BJ (cell line): ENCODE results near the gene TLE1. TPM values are rescaled to one million over a fixed set of nuclear protein-coding genes. Genes with fewer than 3 reads are reported as not detected.

ENCODE experiments used
- CTCF ChIA-PET: fragments of 350-600 bp; formaldehyde crosslinking; extraction: SDS; loops from one replicate; lab custom pipeline; 2021; ENCODE audit warnings: antibody characterized with exemption, inconsistent platforms; lab: Yijun Ruan, JAX
- POLR2A ChIA-PET: fragments of 300-600 bp; sonication (Branson Sonifier 250); formaldehyde crosslinking; extraction: SDS; loops from one replicate; lab custom pipeline; 2021; ENCODE audit warnings: antibody characterized with exemption; lab: Charles Lee
- DNase-seq: peaks from one replicate; pipeline ENCODE4 v3.0.0-alpha.2; 2011; ENCODE audit warnings: low read depth
- H3K27me3 ChIP-seq: 2 replicates; pipeline ENCODE4 v1.6.0; 2011; ENCODE audit warnings: low read length; ENCODE audit not compliant: control insufficient read depth, insufficient read depth
- H3K36me3 ChIP-seq: 2 replicates; pipeline ENCODE4 v1.5.1; 2011; ENCODE audit warnings: low read length; ENCODE audit not compliant: control insufficient read depth, insufficient read depth
- H3K4me3 ChIP-seq: 2 replicates; pipeline ENCODE4 v1.5.1; 2011; ENCODE audit warnings: low read depth, mild to moderate bottlenecking, control low read depth, low read length
- polyA plus RNA-seq: library from polyadenylated mRNA; depleted of rRNA; stranded (reverse); fragments of >200 nt; gene quantifications from 2 replicates; pipeline ENCODE4 v1.2.3, GENCODE V29; 2011
- TF ChIP-seq, protein P1 (sequence below): IDR thresholded peaks from 2 replicates; pipeline ENCODE4 v1.5.1; 2011; ENCODE audit warnings: low read depth, mild to moderate bottlenecking, control low read depth, inconsistent platforms, low read length, moderate library complexity; ENCODE audit not compliant: insufficient read depth

Gene TLE1
- polyA plus RNA-seq, 1 experiment, result 9.6 TPM

DNA sequence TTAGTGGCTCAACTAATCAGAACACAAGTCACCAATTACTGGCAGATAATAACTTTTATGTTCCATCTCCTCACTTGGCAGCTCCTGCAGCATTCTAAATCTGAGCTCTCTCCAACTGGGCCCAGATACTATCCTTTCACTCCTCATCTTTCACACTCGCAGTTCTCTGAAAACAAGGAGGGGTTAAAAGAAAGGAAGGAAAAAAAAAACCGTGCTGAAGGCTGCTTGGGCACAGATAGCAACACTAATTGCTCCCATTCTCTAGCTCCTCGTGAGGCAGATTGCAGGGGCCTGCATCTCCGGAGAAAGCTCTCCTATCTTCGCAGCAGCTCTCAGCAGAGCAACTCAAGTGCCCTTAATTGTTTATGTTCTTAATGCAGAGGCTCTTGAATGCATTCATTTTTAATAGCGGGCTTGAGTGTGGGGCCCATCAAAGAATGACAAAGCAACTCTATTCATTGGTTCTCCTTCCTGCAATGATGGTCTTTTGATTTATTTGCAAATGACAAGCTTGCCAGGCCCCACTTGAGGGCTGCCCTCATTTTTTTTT, 23.9 kb downstream of the TLE1 start:
- DNase-seq, result no peak
- TF ChIP-seq, protein P1, sequence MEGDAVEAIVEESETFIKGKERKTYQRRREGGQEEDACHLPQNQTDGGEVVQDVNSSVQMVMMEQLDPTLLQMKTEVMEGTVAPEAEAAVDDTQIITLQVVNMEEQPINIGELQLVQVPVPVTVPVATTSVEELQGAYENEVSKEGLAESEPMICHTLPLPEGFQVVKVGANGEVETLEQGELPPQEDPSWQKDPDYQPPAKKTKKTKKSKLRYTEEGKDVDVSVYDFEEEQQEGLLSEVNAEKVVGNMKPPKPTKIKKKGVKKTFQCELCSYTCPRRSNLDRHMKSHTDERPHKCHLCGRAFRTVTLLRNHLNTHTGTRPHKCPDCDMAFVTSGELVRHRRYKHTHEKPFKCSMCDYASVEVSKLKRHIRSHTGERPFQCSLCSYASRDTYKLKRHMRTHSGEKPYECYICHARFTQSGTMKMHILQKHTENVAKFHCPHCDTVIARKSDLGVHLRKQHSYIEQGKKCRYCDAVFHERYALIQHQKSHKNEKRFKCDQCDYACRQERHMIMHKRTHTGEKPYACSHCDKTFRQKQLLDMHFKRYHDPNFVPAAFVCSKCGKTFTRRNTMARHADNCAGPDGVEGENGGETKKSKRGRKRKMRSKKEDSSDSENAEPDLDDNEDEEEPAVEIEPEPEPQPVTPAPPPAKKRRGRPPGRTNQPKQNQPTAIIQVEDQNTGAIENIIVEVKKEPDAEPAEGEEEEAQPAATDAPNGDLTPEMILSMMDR, result no peak

DNA sequence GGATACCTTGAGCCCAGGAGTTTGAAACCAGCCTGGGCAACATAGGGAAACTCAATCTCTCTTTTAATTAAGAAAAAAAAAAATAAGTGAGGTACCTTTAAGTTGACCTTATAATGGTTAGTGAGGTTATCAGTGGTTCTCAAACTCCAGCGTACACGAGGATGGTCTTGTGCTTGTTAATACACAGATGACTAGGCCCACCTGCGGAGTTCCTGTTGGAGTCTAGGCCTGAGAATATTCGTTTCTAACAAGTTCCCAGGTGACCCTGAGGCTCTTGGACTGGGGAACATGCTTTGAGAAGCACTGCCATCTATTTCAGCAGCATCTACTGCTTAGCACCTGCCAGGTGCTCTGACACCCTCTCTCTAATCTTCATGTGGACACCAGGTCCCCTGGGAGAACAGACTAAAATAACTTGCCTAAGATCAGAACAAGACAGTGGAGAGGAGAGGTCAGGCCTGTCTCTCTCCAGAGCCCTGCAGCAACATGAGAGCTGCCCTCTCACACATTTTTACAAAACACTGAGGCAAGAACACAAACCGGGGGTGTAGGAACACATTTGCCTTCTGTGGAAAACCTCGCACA, 24.6 kb downstream of the TLE1 start:
- Histone ChIP-seq H3K27me3 (no peaks in the 10 kb centered on the region), H3K36me3 (no peaks in the 10 kb centered on the region), H3K4me3 (no peak overlapping the region)
- POLR2A ChIA-PET, result no interaction called here
- DNase-seq, result no peak
- CTCF ChIA-PET, result interaction anchor here (0.6 to 1.3 kb wide), 2 partner anchors 98 to 542 kb away, joined by 3 to 4 read pairs; no protein-coding TSS in a partner anchor
- TF ChIP-seq, protein P1, result no peak

More for the DNA sequence above, 23.9 kb downstream of the TLE1 start:
- ChIA-PET CTCF (interaction anchor here (0.7 to 1.3 kb wide), 2 partner anchors 98 to 143 kb away, joined by 3 read pairs; no protein-coding TSS in a partner anchor), POLR2A (no interaction called here)
- no peaks in the 10 kb centered on the region for H3K36me3 ChIP-seq
- H3K27me3 ChIP-seq, result no peaks in the 10 kb centered on the region
- no peak overlapping the region for H3K4me3 ChIP-seq

DNA sequence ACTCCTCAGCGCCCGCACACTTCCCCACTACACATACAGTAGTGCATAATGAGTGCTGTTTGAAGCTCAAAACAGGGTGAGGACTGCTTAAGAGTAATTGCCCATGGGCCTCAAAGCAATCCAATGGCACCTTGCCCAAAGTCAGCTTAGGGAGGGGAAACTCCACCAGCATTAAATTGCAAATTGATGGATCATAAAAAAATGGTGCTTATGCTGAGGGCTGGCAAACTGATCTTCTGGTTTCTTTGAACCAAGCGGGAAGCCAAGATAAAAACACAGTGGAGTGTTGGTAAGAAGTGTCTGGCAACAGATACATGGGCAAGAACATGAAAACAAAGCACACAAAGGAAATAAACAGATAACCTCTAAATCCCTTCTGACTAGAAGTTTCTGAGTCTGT, 28.0 kb downstream of the TLE1 start:
- TF ChIP-seq, protein P1, result no peak
- H3K36me3 ChIP-seq, result no peaks in the 10 kb centered on the region
- H3K27me3 ChIP-seq, result no peaks in the 10 kb centered on the region
- ChIA-PET POLR2A (no interaction called here), CTCF (no interaction called here)
- H3K4me3 ChIP-seq, result no peak overlapping the region
- no peak for DNase-seq

DNA sequence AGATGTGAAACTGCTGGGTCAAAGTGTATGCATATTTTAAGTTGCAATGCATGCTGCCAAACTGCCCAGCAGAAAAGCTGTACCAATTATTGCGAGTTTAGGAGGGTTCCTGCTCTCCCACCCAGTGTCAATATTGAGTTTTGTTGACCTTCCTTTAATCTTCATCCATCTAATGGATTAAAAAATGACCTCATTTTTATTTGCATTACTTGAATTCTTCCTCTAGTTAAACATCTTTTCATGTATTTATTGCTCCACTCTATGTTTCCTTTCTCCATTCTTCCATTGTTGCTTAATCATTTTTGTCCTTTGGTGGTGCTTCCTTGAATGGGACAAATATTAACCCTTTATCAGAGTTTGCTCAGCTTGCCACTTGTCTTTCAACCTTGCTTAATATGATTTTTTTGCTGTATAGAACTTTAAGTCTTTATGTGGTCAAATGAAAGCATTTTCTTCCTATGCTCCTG, 32.4 kb downstream of the TLE1 start:
- H3K36me3 ChIP-seq, result no peaks in the 10 kb centered on the region
- TF ChIP-seq, protein P1, result no peak
- CTCF ChIA-PET, result no interaction called here
- H3K27me3 ChIP-seq, result no peaks in the 10 kb centered on the region
- no peak overlapping the region for H3K4me3 ChIP-seq
- no peak for DNase-seq
- POLR2A ChIA-PET, result no interaction called here

DNA sequence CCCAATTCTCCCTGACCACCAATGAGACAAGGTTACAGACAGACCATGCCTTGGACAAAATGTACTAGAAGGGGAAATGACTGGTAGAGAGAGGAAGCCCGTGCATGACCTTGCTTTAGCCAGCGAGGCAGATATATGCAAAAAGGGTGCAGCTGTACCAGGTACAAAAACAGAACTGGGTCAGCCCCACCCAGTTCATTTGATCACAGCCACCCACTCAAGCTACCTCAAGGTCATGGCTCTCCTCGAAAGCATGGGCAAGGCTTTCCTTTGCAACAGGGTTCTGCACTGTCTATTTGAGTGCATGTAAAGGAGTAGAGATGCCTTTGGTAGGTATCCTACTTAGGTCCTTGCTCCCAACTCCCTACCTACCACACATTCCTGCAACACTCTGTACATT, 33.3 kb downstream of the TLE1 start:
- POLR2A ChIA-PET, result no interaction called here
- no peaks in the 10 kb centered on the region; the same call in 1 of the 2 replicates for H3K36me3 ChIP-seq
- TF ChIP-seq, protein P1, result no peak
- DNase-seq, result no peak
- no peak overlapping the region for H3K4me3 ChIP-seq
- H3K27me3 ChIP-seq, result no peaks in the 10 kb centered on the region
- CTCF ChIA-PET, result no interaction called here
